ENCODE measurements around the gene OR4D9. TPM values are rescaled to one million over a fixed set of nuclear protein-coding genes. Genes with fewer than 3 reads are reported as not detected.
"Not testable (repeated sequence)": the region's sequence is repeated elsewhere in the genome, so short reads cannot be mapped to it uniquely, and the experiment has no call there.

OR4D9 gene
- total RNA-seq, 2 experiments from 2014 or later, result not detected

- H3K4me1 Mint-ChIP-seq (ENCODE audit: low read depth), result peaks cover 6% of the 10 kb centered on the region
- CTCF ChIA-PET, result no interaction called here
- H3K9me3 Mint-ChIP-seq, result no peaks in the 10 kb centered on the region
- H3K27me3 Mint-ChIP-seq (ENCODE audit: low read depth), result peaks cover 2% of the 10 kb centered on the region
- DNase-seq, result no peak
- no peaks in the 10 kb centered on the region for H3K36me3 Mint-ChIP-seq (ENCODE audit: low read depth)
- intact Hi-C loops (cut with micrococcal nuclease), result no loop called here
- H3K4me3 Mint-ChIP-seq, result no peak overlapping the region
- H3K27ac Mint-ChIP-seq, result no peak overlapping the region
Observed at GRCh38 chr11:59532620-59533019, 21.3 kb downstream of the OR4D9 start.

GRCh38 chr11:59534676-59535075 is 23.3 kb downstream of the OR4D9 start:
- no peak overlapping the region for H3K4me3 Mint-ChIP-seq
- H3K36me3 Mint-ChIP-seq (ENCODE audit: low read depth), result no peaks in the 10 kb centered on the region
- no peak overlapping the region for H3K27ac Mint-ChIP-seq
- intact Hi-C loops (cut with micrococcal nuclease), result no loop called here
- peaks cover 9% of the 10 kb centered on the region for H3K4me1 Mint-ChIP-seq (ENCODE audit: low read depth)
- H3K27me3 Mint-ChIP-seq (ENCODE audit: low read depth), result peaks cover 2% of the 10 kb centered on the region
- H3K9me3 Mint-ChIP-seq, result no peaks in the 10 kb centered on the region
- CTCF ChIA-PET, result no interaction called here
- DNase-seq, result no peak

GRCh38 chr11:59542142-59542810 is 30.9 kb downstream of the OR4D9 start:
- CTCF ChIA-PET, result no interaction called here
- Mint-ChIP-seq H3K27ac (no peak overlapping the region), H3K9me3 (no peaks in the 10 kb centered on the region), H3K36me3 (ENCODE audit: low read depth) (no peaks in the 10 kb centered on the region), H3K27me3 (ENCODE audit: low read depth) (no peaks in the 10 kb centered on the region), H3K4me3 (no peak overlapping the region), H3K4me1 (ENCODE audit: low read depth) (peaks cover 11% of the 10 kb centered on the region)
- intact Hi-C loops (cut with micrococcal nuclease), result no loop called here
- DNase-seq, result no peak

GRCh38 chr11:59543713-59544112 is 32.4 kb downstream of the OR4D9 start:
- CTCF ChIA-PET; H3K36me3 Mint-ChIP-seq (ENCODE audit: low read depth); H3K27me3 Mint-ChIP-seq (ENCODE audit: low read depth); H3K27ac Mint-ChIP-seq; DNase-seq; intact Hi-C loops (cut with micrococcal nuclease); H3K4me3 Mint-ChIP-seq; H3K9me3 Mint-ChIP-seq; H3K4me1 Mint-ChIP-seq (ENCODE audit: low read depth): not testable (repeated sequence)

GRCh38 chr11:59544869-59545178 is 33.5 kb downstream of the OR4D9 start:
- H3K36me3 Mint-ChIP-seq (ENCODE audit: low read depth), result no peaks in the 10 kb centered on the region
- H3K9me3 Mint-ChIP-seq, result no peaks in the 10 kb centered on the region
- peaks cover 17% of the 10 kb centered on the region for H3K4me1 Mint-ChIP-seq (ENCODE audit: low read depth)
- DNase-seq, result no peak
- intact Hi-C loops (cut with micrococcal nuclease), result no loop called here
- no peak overlapping the region for H3K4me3 Mint-ChIP-seq
- H3K27ac Mint-ChIP-seq, result no peak overlapping the region
- CTCF ChIA-PET, result no interaction called here
- no peaks in the 10 kb centered on the region for H3K27me3 Mint-ChIP-seq (ENCODE audit: low read depth)

GRCh38 chr11:59545179-59546020 is 34.1 kb downstream of the OR4D9 start:
- no peak overlapping the region for H3K4me3 Mint-ChIP-seq
- no peak for DNase-seq
- H3K36me3 Mint-ChIP-seq (ENCODE audit: low read depth), result no peaks in the 10 kb centered on the region
- no peaks in the 10 kb centered on the region for H3K27me3 Mint-ChIP-seq (ENCODE audit: low read depth)
- CTCF ChIA-PET, result no interaction called here
- peaks cover 17% of the 10 kb centered on the region for H3K4me1 Mint-ChIP-seq (ENCODE audit: low read depth)
- no peak overlapping the region for H3K27ac Mint-ChIP-seq
- intact Hi-C loops (cut with micrococcal nuclease), result no loop called here
- H3K9me3 Mint-ChIP-seq, result no peaks in the 10 kb centered on the region

GRCh38 chr11:59547605-59548308 is 36.4 kb downstream of the OR4D9 start:
- H3K27me3 Mint-ChIP-seq (ENCODE audit: low read depth); H3K27ac Mint-ChIP-seq; H3K9me3 Mint-ChIP-seq; DNase-seq; CTCF ChIA-PET; H3K4me3 Mint-ChIP-seq; H3K36me3 Mint-ChIP-seq (ENCODE audit: low read depth); intact Hi-C loops (cut with micrococcal nuclease): not testable (repeated sequence)
- H3K4me1 Mint-ChIP-seq (ENCODE audit: low read depth), result peaks cover 29% of the 10 kb centered on the region

GRCh38 chr11:59548309-59548656 is 36.9 kb downstream of the OR4D9 start:
- no peaks in the 10 kb centered on the region for H3K9me3 Mint-ChIP-seq
- peaks cover 31% of the 10 kb centered on the region for H3K4me1 Mint-ChIP-seq (ENCODE audit: low read depth)
- no peak for DNase-seq
- H3K27ac Mint-ChIP-seq, result no peak overlapping the region
- H3K4me3 Mint-ChIP-seq, result no peak overlapping the region
- H3K36me3 Mint-ChIP-seq (ENCODE audit: low read depth), result peaks cover 10% of the 10 kb centered on the region
- CTCF ChIA-PET, result no interaction called here
- peaks cover 5% of the 10 kb centered on the region for H3K27me3 Mint-ChIP-seq (ENCODE audit: low read depth)
- intact Hi-C loops (cut with micrococcal nuclease), result no loop called here

- Mint-ChIP-seq H3K36me3 (ENCODE audit: low read depth) (peaks cover 10% of the 10 kb centered on the region), H3K27ac (peak overlapping the region; percentile 93), H3K27me3 (ENCODE audit: low read depth) (peaks cover 5% of the 10 kb centered on the region), H3K4me3 (peak overlapping the region; percentile 79), H3K9me3 (no peaks in the 10 kb centered on the region), H3K4me1 (ENCODE audit: low read depth) (peaks cover 27% of the 10 kb centered on the region)
- CTCF ChIA-PET, result interaction anchor here (0.8 to 1.1 kb wide), 3 partner anchors 8 to 364 kb away, joined by 3 to 4 read pairs (median 3); no protein-coding TSS in a partner anchor
- DNase-seq, result peak; percentile 93
- intact Hi-C loops (cut with micrococcal nuclease), result loop anchor here (1.0 to 10.0 kb wide), 9 partner anchors 10 to 1896 kb away; partner anchors contain the start of genes CLP1, MRPL16 and PATL1
Observed at GRCh38 chr11:59550368-59550841, 39.1 kb downstream of the OR4D9 start.

GRCh38 chr11:59550842-59551658 is 39.7 kb downstream of the OR4D9 start:
- Mint-ChIP-seq H3K36me3 (ENCODE audit: low read depth) (peaks cover 10% of the 10 kb centered on the region), H3K9me3 (no peaks in the 10 kb centered on the region), H3K27me3 (ENCODE audit: low read depth) (peaks cover 5% of the 10 kb centered on the region), H3K4me3 (peak overlapping the region; percentile 79), H3K4me1 (ENCODE audit: low read depth) (peaks cover 32% of the 10 kb centered on the region), H3K27ac (peak overlapping the region; percentile 93)
- peak; percentile 88 for DNase-seq
- CTCF ChIA-PET, result interaction anchor here (0.8 kb wide), 1 partner anchor 364 kb away, joined by 3 read pairs; no protein-coding TSS in a partner anchor
- intact Hi-C loops (cut with micrococcal nuclease), result loop anchor here (1.0 to 10.0 kb wide), 9 partner anchors 9 to 1896 kb away; partner anchors contain the start of genes CLP1, MRPL16 and PATL1

GRCh38 chr11:59551659-59552521 is 40.6 kb downstream of the OR4D9 start:
- CTCF ChIA-PET, result no interaction called here

More at GRCh38 chr11:59551659-59552521, 40.6 kb downstream of the OR4D9 start:
- Mint-ChIP-seq H3K4me3 (peak overlapping the region; percentile 79), H3K9me3 (no peaks in the 10 kb centered on the region), H3K4me1 (ENCODE audit: low read depth) (peaks cover 39% of the 10 kb centered on the region), H3K27ac (peak overlapping the region; percentile 93), H3K36me3 (ENCODE audit: low read depth) (peaks cover 10% of the 10 kb centered on the region), H3K27me3 (ENCODE audit: low read depth) (peaks cover 5% of the 10 kb centered on the region)
- DNase-seq, result peak; percentile 38
- intact Hi-C loops (cut with micrococcal nuclease), result loop anchor here (2.0 to 10.0 kb wide), 4 partner anchors 200 to 1897 kb away; partner anchors contain the start of genes CLP1 and MRPL16
